Measurements from ENCODE around the gene CDK15.

Gene CDK15

GRCh38 chr2:201929281-201930026 lies 123.1 kb downstream of the CDK15 start:
- Histone ChIP-seq H3K4me1 (ENCODE audit: control insufficient read depth, low read depth, low read length) (peaks cover 31% of the 10 kb centered on the region), H3K9ac (ENCODE audit: low read length) (no peak overlapping the region), H2BK15ac (replicated peaks; ENCODE audit: low read depth) (no peak overlapping the region), H3K27me3 (ENCODE audit: insufficient read depth, low read length, poor library complexity) (no peaks in the 10 kb centered on the region), H3K36me3 (ENCODE audit: control insufficient read depth, insufficient read depth, low read length) (no peaks in the 10 kb centered on the region), H3K27ac (ENCODE audit: low read depth, low read length) (peak overlapping the region; percentile 7), H3K79me1 (ENCODE audit: low read length) (no peaks in the 10 kb centered on the region), H3K23ac (ENCODE audit: low read length) (no peak overlapping the region), H2BK5ac (ENCODE audit: low read length) (peak overlapping the region; percentile 96), H2AK5ac (ENCODE audit: low read length) (no peak overlapping the region), H3K56ac (ENCODE audit: low read length) (peak overlapping the region; percentile 38), H3K4me2 (ENCODE audit: low read length) (no peak overlapping the region), H3K79me2 (ENCODE audit: control insufficient read depth, insufficient read depth, low read length) (no peaks in the 10 kb centered on the region), H4K8ac (ENCODE audit: low read depth, low read length) (no peak overlapping the region), H3K4ac (ENCODE audit: low read depth, low read length) (peak overlapping the region; percentile 63), H3K18ac (ENCODE audit: low read length) (peak overlapping the region; percentile 62), H4K5ac (ENCODE audit: low read length) (no peak overlapping the region), H2BK120ac (ENCODE audit: low read depth, low read length) (peak overlapping the region; percentile 23), H3K4me3 (ENCODE audit: low read length) (no peak overlapping the region)
- WGBS (ENCODE audit: extremely low coverage, insufficient coverage, low lambda C conversion rate), result no CpG with 5 or more reads among the region's 3 CpGs
- DNase-seq, result peak; percentile 91

GRCh38 chr2:201930043-201930442 lies 123.7 kb downstream of the CDK15 start:
- Histone ChIP-seq H4K5ac (ENCODE audit: low read length) (no peak overlapping the region), H3K4me3 (ENCODE audit: low read length) (no peak overlapping the region), H3K27me3 (ENCODE audit: insufficient read depth, low read length, poor library complexity) (no peaks in the 10 kb centered on the region), H2BK15ac (replicated peaks; ENCODE audit: low read depth) (no peak overlapping the region), H2BK120ac (ENCODE audit: low read depth, low read length) (no peak overlapping the region), H2BK5ac (ENCODE audit: low read length) (peak overlapping the region; percentile 96), H3K79me2 (ENCODE audit: control insufficient read depth, insufficient read depth, low read length) (no peaks in the 10 kb centered on the region), H3K18ac (ENCODE audit: low read length) (no peak overlapping the region), H3K4me2 (ENCODE audit: low read length) (no peak overlapping the region), H3K9ac (ENCODE audit: low read length) (no peak overlapping the region), H2AK5ac (ENCODE audit: low read length) (no peak overlapping the region), H3K23ac (ENCODE audit: low read length) (no peak overlapping the region), H3K56ac (ENCODE audit: low read length) (peak overlapping the region; percentile 38), H3K4me1 (ENCODE audit: control insufficient read depth, low read depth, low read length) (peaks cover 27% of the 10 kb centered on the region), H3K79me1 (ENCODE audit: low read length) (no peaks in the 10 kb centered on the region), H3K27ac (ENCODE audit: low read depth, low read length) (no peak overlapping the region), H4K8ac (ENCODE audit: low read depth, low read length) (no peak overlapping the region), H3K4ac (ENCODE audit: low read depth, low read length) (no peak overlapping the region), H3K36me3 (ENCODE audit: control insufficient read depth, insufficient read depth, low read length) (no peaks in the 10 kb centered on the region)
- WGBS (ENCODE audit: extremely low coverage, insufficient coverage, low lambda C conversion rate), result no CpG with 5 or more reads among the region's 4 CpGs
- DNase-seq, result peak; percentile 68

- peak overlapping the region; percentile 7 for H3K18ac ChIP-seq (ENCODE audit: low read length)
- H2BK5ac ChIP-seq (ENCODE audit: low read length), result peak overlapping the region; percentile 96
- H4K8ac ChIP-seq (ENCODE audit: low read depth, low read length), result no peak overlapping the region
- no peaks in the 10 kb centered on the region for H3K27me3 ChIP-seq (ENCODE audit: insufficient read depth, low read length, poor library complexity)
- peak overlapping the region; percentile 94 for H2AK5ac ChIP-seq (ENCODE audit: low read length)
- H3K4me2 ChIP-seq (ENCODE audit: low read length), result no peak overlapping the region
- DNase-seq, result no peak
- no peaks in the 10 kb centered on the region for H3K36me3 ChIP-seq (ENCODE audit: control insufficient read depth, insufficient read depth, low read length)
- H3K4me3 ChIP-seq (ENCODE audit: low read length), result no peak overlapping the region
- H3K4ac ChIP-seq (ENCODE audit: low read depth, low read length), result peak overlapping the region; percentile 56
- no peak overlapping the region for H3K23ac ChIP-seq (ENCODE audit: low read length)
- H3K79me1 ChIP-seq (ENCODE audit: low read length), result no peaks in the 10 kb centered on the region
- H2BK15ac ChIP-seq (replicated peaks; ENCODE audit: low read depth), result no peak overlapping the region
- H3K4me1 ChIP-seq (ENCODE audit: control insufficient read depth, low read depth, low read length), result peaks cover 27% of the 10 kb centered on the region
- H3K27ac ChIP-seq (ENCODE audit: low read depth, low read length), result peak overlapping the region; percentile 32
- peak overlapping the region; percentile 62 for H2BK120ac ChIP-seq (ENCODE audit: low read depth, low read length)
- H3K79me2 ChIP-seq (ENCODE audit: control insufficient read depth, insufficient read depth, low read length), result no peaks in the 10 kb centered on the region
- no peak overlapping the region for H4K5ac ChIP-seq (ENCODE audit: low read length)
- peak overlapping the region; percentile 79 for H3K56ac ChIP-seq (ENCODE audit: low read length)
- peak overlapping the region; percentile 15 for H3K9ac ChIP-seq (ENCODE audit: low read length)
Measured at GRCh38 chr2:201930831-201931230, 124.5 kb downstream of the CDK15 start.

- peak overlapping the region; percentile 49 for H3K56ac ChIP-seq (ENCODE audit: low read length)
- H3K79me2 ChIP-seq (ENCODE audit: control insufficient read depth, insufficient read depth, low read length), result no peaks in the 10 kb centered on the region
- H4K8ac ChIP-seq (ENCODE audit: low read depth, low read length), result no peak overlapping the region
- peak overlapping the region; percentile 1 for H2BK120ac ChIP-seq (ENCODE audit: low read depth, low read length)
- H3K27ac ChIP-seq (ENCODE audit: low read depth, low read length), result no peak overlapping the region
- WGBS (ENCODE audit: extremely low coverage, insufficient coverage, low lambda C conversion rate), result no CpG with 5 or more reads among the region's 2 CpGs
- no peak overlapping the region for H3K18ac ChIP-seq (ENCODE audit: low read length)
- H3K36me3 ChIP-seq (ENCODE audit: control insufficient read depth, insufficient read depth, low read length), result no peaks in the 10 kb centered on the region
- no peak overlapping the region for H3K4ac ChIP-seq (ENCODE audit: low read depth, low read length)
- no peak for DNase-seq
- peaks cover 23% of the 10 kb centered on the region for H3K4me1 ChIP-seq (ENCODE audit: control insufficient read depth, low read depth, low read length)
- no peak overlapping the region for H3K9ac ChIP-seq (ENCODE audit: low read length)
- H2BK15ac ChIP-seq (replicated peaks; ENCODE audit: low read depth), result no peak overlapping the region
- H2AK5ac ChIP-seq (ENCODE audit: low read length), result peak overlapping the region; percentile 2
- no peaks in the 10 kb centered on the region for H3K79me1 ChIP-seq (ENCODE audit: low read length)
- peak overlapping the region; percentile 76 for H2BK5ac ChIP-seq (ENCODE audit: low read length)
- no peak overlapping the region for H3K4me3 ChIP-seq (ENCODE audit: low read length)
- H3K23ac ChIP-seq (ENCODE audit: low read length), result peak overlapping the region; percentile 0
- H4K5ac ChIP-seq (ENCODE audit: low read length), result no peak overlapping the region
- no peak overlapping the region for H3K4me2 ChIP-seq (ENCODE audit: low read length)
- no peaks in the 10 kb centered on the region for H3K27me3 ChIP-seq (ENCODE audit: insufficient read depth, low read length, poor library complexity)
Measured at GRCh38 chr2:201931475-201931874, 125.1 kb downstream of the CDK15 start.

GRCh38 chr2:201931951-201932350 lies 125.6 kb downstream of the CDK15 start:
- no peak overlapping the region for H3K4ac ChIP-seq (ENCODE audit: low read depth, low read length)
- H3K36me3 ChIP-seq (ENCODE audit: control insufficient read depth, insufficient read depth, low read length), result no peaks in the 10 kb centered on the region
- no peak overlapping the region for H3K9ac ChIP-seq (ENCODE audit: low read length)
- no peak overlapping the region for H3K4me3 ChIP-seq (ENCODE audit: low read length)
- H2AK5ac ChIP-seq (ENCODE audit: low read length), result peak overlapping the region; percentile 2
- H2BK5ac ChIP-seq (ENCODE audit: low read length), result peak overlapping the region; percentile 76
- no peaks in the 10 kb centered on the region for H3K79me1 ChIP-seq (ENCODE audit: low read length)
- no peak overlapping the region for H4K5ac ChIP-seq (ENCODE audit: low read length)
- no peaks in the 10 kb centered on the region for H3K27me3 ChIP-seq (ENCODE audit: insufficient read depth, low read length, poor library complexity)
- H3K79me2 ChIP-seq (ENCODE audit: control insufficient read depth, insufficient read depth, low read length), result no peaks in the 10 kb centered on the region
- H3K4me2 ChIP-seq (ENCODE audit: low read length), result no peak overlapping the region
- H4K8ac ChIP-seq (ENCODE audit: low read depth, low read length), result no peak overlapping the region
- peak overlapping the region; percentile 49 for H3K56ac ChIP-seq (ENCODE audit: low read length)
- peak overlapping the region; percentile 1 for H3K18ac ChIP-seq (ENCODE audit: low read length)
- no CpG with 5 or more reads among the region's 7 CpGs for WGBS (ENCODE audit: extremely low coverage, insufficient coverage, low lambda C conversion rate)
- H3K23ac ChIP-seq (ENCODE audit: low read length), result peak overlapping the region; percentile 0
- peak overlapping the region; percentile 1 for H2BK120ac ChIP-seq (ENCODE audit: low read depth, low read length)
- peaks cover 21% of the 10 kb centered on the region for H3K4me1 ChIP-seq (ENCODE audit: control insufficient read depth, low read depth, low read length)
- no peak overlapping the region for H3K27ac ChIP-seq (ENCODE audit: low read depth, low read length)
- no peak overlapping the region for H2BK15ac ChIP-seq (replicated peaks; ENCODE audit: low read depth)
- DNase-seq, result no peak

- Histone ChIP-seq H3K4me1 (ENCODE audit: control insufficient read depth, low read depth, low read length) (peaks cover 21% of the 10 kb centered on the region), H3K4me2 (ENCODE audit: low read length) (no peak overlapping the region), H2BK5ac (ENCODE audit: low read length) (no peak overlapping the region), H3K18ac (ENCODE audit: low read length) (peak overlapping the region; percentile 1), H4K8ac (ENCODE audit: low read depth, low read length) (no peak overlapping the region), H3K56ac (ENCODE audit: low read length) (peak overlapping the region; percentile 19), H3K23ac (ENCODE audit: low read length) (no peak overlapping the region), H3K4ac (ENCODE audit: low read depth, low read length) (no peak overlapping the region), H3K36me3 (ENCODE audit: control insufficient read depth, insufficient read depth, low read length) (no peaks in the 10 kb centered on the region), H3K79me1 (ENCODE audit: low read length) (no peaks in the 10 kb centered on the region), H2AK5ac (ENCODE audit: low read length) (no peak overlapping the region), H3K79me2 (ENCODE audit: control insufficient read depth, insufficient read depth, low read length) (no peaks in the 10 kb centered on the region), H3K4me3 (ENCODE audit: low read length) (no peak overlapping the region), H3K27ac (ENCODE audit: low read depth, low read length) (no peak overlapping the region), H2BK15ac (replicated peaks; ENCODE audit: low read depth) (no peak overlapping the region), H3K9ac (ENCODE audit: low read length) (no peak overlapping the region), H2BK120ac (ENCODE audit: low read depth, low read length) (no peak overlapping the region), H4K5ac (ENCODE audit: low read length) (no peak overlapping the region), H3K27me3 (ENCODE audit: insufficient read depth, low read length, poor library complexity) (no peaks in the 10 kb centered on the region)
- peak; percentile 85 for DNase-seq
- WGBS (ENCODE audit: extremely low coverage, insufficient coverage, low lambda C conversion rate), result no CpG with 5 or more reads among the region's 3 CpGs
Measured at GRCh38 chr2:201932511-201932910, 126.2 kb downstream of the CDK15 start.
